Hepatocyte (in vitro differentiated cells): ENCODE results near the gene CLPTM1.

Experiments used
- CTCF ChIP-seq: fragments of 200-600 bp; sonication (generic); IDR thresholded peaks from 2 replicates; pipeline ENCODE4 v1.5.1; 2016; ENCODE audit warnings: antibody characterized with exemption, mild to moderate bottlenecking; ENCODE audit not compliant: poor library complexity
- EZH2 ChIP-seq: fragments of 200-600 bp; sonication (generic); IDR thresholded peaks from 2 replicates; pipeline ENCODE4 v1.6.1; 2016; ENCODE audit warnings: antibody characterized with exemption, mild to moderate bottlenecking, borderline replicate concordance
- EZH2phosphoT487 ChIP-seq: fragments of 200-600 bp; sonication (generic); IDR thresholded peaks from one replicate; pipeline ENCODE4 v1.6.1; 2018; ENCODE audit warnings: antibody characterized with exemption, mild to moderate bottlenecking, low read depth, moderate library complexity; ENCODE audit not compliant: unreplicated experiment, severe bottlenecking

GRCh38 chr19:44908836-44909261, 46.3 kb upstream of the CLPTM1 start:
- TF ChIP-seq CTCF (no peak), EZH2 (no peak), EZH2phosphoT487 (no peak)
